ENCODE data around the gene ZBTB3. TPM values are rescaled to one million over a fixed set of nuclear protein-coding genes. Genes with fewer than 3 reads are reported as not detected.

ZBTB3 gene
- total and polyA plus RNA-seq, 2 of the 8 experiments (the other 6 are each of a cell fraction or from before 2014, with no cell fraction given): 30.2 to 76.9 TPM

DNA sequence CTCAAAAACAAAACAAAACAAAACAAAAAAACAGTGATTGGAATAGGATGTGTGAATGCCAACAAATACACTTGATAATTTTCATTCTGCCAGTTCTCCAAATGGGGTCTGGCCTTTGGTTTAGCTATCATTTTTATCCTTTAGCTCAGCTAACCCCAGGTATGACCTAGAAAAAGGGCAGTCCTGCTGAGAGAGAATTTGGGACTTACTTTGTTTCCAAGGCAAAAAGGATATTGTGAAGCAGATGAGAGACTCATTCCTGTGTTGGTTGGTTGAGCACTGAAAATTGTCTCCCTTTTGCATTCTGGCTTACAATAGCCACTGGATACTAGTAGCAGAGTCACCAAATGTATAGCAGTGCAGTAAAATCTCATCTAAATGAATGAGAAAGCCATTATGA, 16.8 kb downstream of the ZBTB3 start:
- Histone ChIP-seq H2BK12ac (ENCODE audit: low read depth, low read length) (no peak overlapping the region), H4K5ac (ENCODE audit: insufficient read length, low read depth, low read length) (no peak overlapping the region), H3K23me2 (ENCODE audit: low read depth, low read length) (no peaks in the 10 kb centered on the region), H2AFZ (ENCODE audit: low read length) (no peak overlapping the region), H2BK5ac (ENCODE audit: low read depth, low read length) (no peak overlapping the region), H2AK5ac (ENCODE audit: low read depth, low read length) (no peak overlapping the region), H3K4me2 (ENCODE audit: insufficient read depth in 1 of 2, low read depth in 2 of 2, low read length in 2 of 2) (no peak overlapping the region), H3K27ac (ENCODE audit: low read depth, low read length) (no peak overlapping the region), H3K9ac (replicated peaks in 1 of 4; ENCODE audit: extremely low read depth in 1 of 4, low read depth in 3 of 4, low read length in 3 of 4) (no peak overlapping the region), H3K18ac (ENCODE audit: extremely low read depth, low read length) (no peak overlapping the region), H4K8ac (ENCODE audit: extremely low read depth, insufficient read depth, low read length) (no peak overlapping the region), H3K79me1 (ENCODE audit: low read depth, low read length) (no peaks in the 10 kb centered on the region), H3K9me3 (ENCODE audit: insufficient read depth in 2 of 2, low read depth in 1 of 2, low read length in 1 of 2) (no peaks in the 10 kb centered on the region), H3K4me1 (replicated peaks in 1 of 4; ENCODE audit: control insufficient read depth in 3 of 4, insufficient read depth in 4 of 4, low read length in 3 of 4) (no peaks in the 10 kb centered on the region), H4K91ac (replicated peaks; ENCODE audit: insufficient read length, low read length) (no peak overlapping the region), H3K79me2 (ENCODE audit: control insufficient read depth in 1 of 2, insufficient read depth in 2 of 2, low read length in 2 of 2) (peaks cover 0 to 5% of the 10 kb centered on the region in 2 experiments; a peak in 1 of 4 replicates), H3K27me3 (replicated peaks in 1 of 4; ENCODE audit: control insufficient read depth in 3 of 4, extremely low read depth in 1 of 4, insufficient read depth in 3 of 4, low read length in 3 of 4) (no peaks in the 10 kb centered on the region), H4K20me1 (replicated peaks in 1 of 2; ENCODE audit: control insufficient read depth in 1 of 2, insufficient read depth in 2 of 2, low read length in 2 of 2) (no peaks in the 10 kb centered on the region), H2BK15ac (ENCODE audit: low read length) (no peak overlapping the region), H2BK20ac (ENCODE audit: low read length) (no peak overlapping the region), H3K14ac (ENCODE audit: insufficient read length) (no peak overlapping the region), H3K23ac (ENCODE audit: insufficient read length) (no peak overlapping the region), H3K36me3 (ENCODE audit: control insufficient read depth in 2 of 4, insufficient read depth in 4 of 4, low read length in 3 of 4) (peaks cover 5 to 34% (median 18%) of the 10 kb centered on the region in 4 experiments; a peak in 7 of 8 replicates), H3K4ac (replicated peaks; ENCODE audit: insufficient read length, low read depth, low read length) (no peak overlapping the region), H3K4me3 (ENCODE audit: extremely low read depth in 1 of 4, insufficient read depth in 2 of 4, low read depth in 3 of 4, low read length in 4 of 4) (no peak overlapping the region), H3K56ac (replicated peaks; ENCODE audit: insufficient read length, low read depth, low read length) (no peak overlapping the region), H2BK120ac (replicated peaks; ENCODE audit: low read depth, low read length) (no peak overlapping the region)
- DNase-seq (ENCODE audit: low read depth in 1 of 2, low spot score in 2 of 2): no peak
- ChIA-PET CTCF (ENCODE audit: partially characterized antibody) (interaction anchor here (0.6 to 1.9 kb wide), 4 partner anchors 8 to 486 kb away, joined by 3 to 10 read pairs (median 6); no protein-coding TSS in a partner anchor), POLR2A (ENCODE audit: partially characterized antibody) (interaction anchor here (0.9 to 1.7 kb wide), 7 partner anchors 8 to 67 kb away, joined by 3 to 5 read pairs (median 4); partner anchors contain the start of genes TAF6L and ZBTB3)
- no peak for FAIRE-seq
- TF ChIP-seq CREB1 (IDR thresholded peaks at IDR 0.05): no peak
- no peak for TF ChIP-seq KDM4A (IDR thresholded peaks at IDR 0.05; ENCODE audit: low read depth, low read length, severe bottlenecking)
- TF ChIP-seq, protein P1, sequence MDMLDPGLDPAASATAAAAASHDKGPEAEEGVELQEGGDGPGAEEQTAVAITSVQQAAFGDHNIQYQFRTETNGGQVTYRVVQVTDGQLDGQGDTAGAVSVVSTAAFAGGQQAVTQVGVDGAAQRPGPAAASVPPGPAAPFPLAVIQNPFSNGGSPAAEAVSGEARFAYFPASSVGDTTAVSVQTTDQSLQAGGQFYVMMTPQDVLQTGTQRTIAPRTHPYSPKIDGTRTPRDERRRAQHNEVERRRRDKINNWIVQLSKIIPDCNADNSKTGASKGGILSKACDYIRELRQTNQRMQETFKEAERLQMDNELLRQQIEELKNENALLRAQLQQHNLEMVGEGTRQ (IDR thresholded peaks at IDR 0.05; ENCODE audit: low read length): no peak
- TF ChIP-seq HDAC6 (IDR thresholded peaks at IDR 0.05; ENCODE audit: low read depth, low read length): no peak
- TF ChIP-seq JUN (IDR thresholded peaks at IDR 0.05; ENCODE audit: low read depth, low read length): no peak
- no peak for TF ChIP-seq PHF8 (conservative IDR thresholded peaks at IDR 0.05; ENCODE audit: low read depth, low read length)
- TF ChIP-seq CHD1 (IDR thresholded peaks at IDR 0.05; ENCODE audit: low read depth, low read length): no peak
- TF ChIP-seq CBX8 (IDR thresholded peaks at IDR 0.05; ENCODE audit: borderline replicate concordance, low read depth, low read length): no peak
- no peak for TF ChIP-seq MAFK (IDR thresholded peaks at IDR 0.05; ENCODE audit: low read depth, low read length)
- TF ChIP-seq, protein P2, sequence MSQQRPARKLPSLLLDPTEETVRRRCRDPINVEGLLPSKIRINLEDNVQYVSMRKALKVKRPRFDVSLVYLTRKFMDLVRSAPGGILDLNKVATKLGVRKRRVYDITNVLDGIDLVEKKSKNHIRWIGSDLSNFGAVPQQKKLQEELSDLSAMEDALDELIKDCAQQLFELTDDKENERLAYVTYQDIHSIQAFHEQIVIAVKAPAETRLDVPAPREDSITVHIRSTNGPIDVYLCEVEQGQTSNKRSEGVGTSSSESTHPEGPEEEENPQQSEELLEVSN (IDR thresholded peaks at IDR 0.05): no peak
- no peak for TF ChIP-seq TCF12 (IDR thresholded peaks at IDR 0.05; ENCODE audit: low read depth, low read length)
- no peak for TF ChIP-seq SP2 (IDR thresholded peaks at IDR 0.05; ENCODE audit: low read length)
- TF ChIP-seq YY1 (IDR thresholded peaks at IDR 0.05; ENCODE audit: low read depth, low read length): no peak
- no peak for TF ChIP-seq RAD21 (IDR thresholded peaks at IDR 0.05 in 1 of 2, conservative IDR thresholded peaks at IDR 0.05 in 1 of 2; ENCODE audit: low read depth in 2 of 2, low read length in 2 of 2)
